OCI-LY3 (cell line): ENCODE data around the gene NOS1.

Experiments
- H2AFZ ChIP-seq: fragments of 200-600, 300-600 bp; shearing (Covaris generic); 2 replicates; pipeline ENCODE4 v1.6.0; 2014; ENCODE audit warnings: antibody characterized with exemption, low read depth, low read length
- H3K27ac ChIP-seq: fragments of 200-600, 300-600 bp; sonication (generic); 2 replicates; pipeline ENCODE4 v1.5.1; 2014; ENCODE audit warnings: mild to moderate bottlenecking, low read length, moderate library complexity, mixed read lengths
- H3K27me3 ChIP-seq: fragments of 200-600, 300-600 bp; sonication (generic); 2 replicates; pipeline ENCODE4 v1.6.1; 2014; ENCODE audit warnings: low read depth, low read length, mixed read lengths
- H3K36me3 ChIP-seq: fragments of 200-600, 300-600 bp; sonication (generic); replicated peaks from 2 replicates; pipeline ENCODE3; 2014; ENCODE audit warnings: low read depth, low read length, mixed read lengths
- H3K4me1 ChIP-seq: fragments of 300-600, 200-600 bp; sonication (generic); 2 replicates; pipeline ENCODE4 v1.6.1; 2014; ENCODE audit warnings: low read length, mixed read lengths
- H3K4me2 ChIP-seq: fragments of 200-600, 300-600 bp; sonication (generic); 2 replicates; pipeline ENCODE4 v1.6.1; 2014; ENCODE audit warnings: low read length, mixed read lengths
- H3K4me3 ChIP-seq: fragments of 300-600, 200-600 bp; sonication (generic); 2 replicates; pipeline ENCODE4 v1.5.1; 2014; ENCODE audit warnings: antibody characterized with exemption, mild to moderate bottlenecking, low read length, moderate library complexity
- H3K79me2 ChIP-seq: fragments of 300-600, 200-600 bp; shearing (Covaris generic); 2 replicates; pipeline ENCODE4 v1.6.1; 2014; ENCODE audit warnings: mild to moderate bottlenecking, low read length, mixed read lengths
- H3K9ac ChIP-seq: fragments of 300-600, 200-600 bp; shearing (Covaris generic); 2 replicates; pipeline ENCODE4 v1.6.0; 2014; ENCODE audit warnings: mild to moderate bottlenecking, low read length, moderate library complexity
- H3K9me3 ChIP-seq: fragments of 200-600, 300-600 bp; shearing (Covaris generic); 2 replicates; pipeline ENCODE4 v1.6.1; 2014; ENCODE audit warnings: low read length, mixed read lengths; ENCODE audit not compliant: insufficient read depth
- H4K20me1 ChIP-seq: fragments of 200-600, 300-600 bp; sonication (generic); 2 replicates; pipeline ENCODE4 v1.6.1; 2016; ENCODE audit warnings: low read length, mixed read lengths; ENCODE audit not compliant: insufficient read depth
- CTCF ChIP-seq: fragments of 200-600, 300-600 bp; sonication (generic); IDR thresholded peaks from 2 replicates; pipeline ENCODE4 v1.5.1; 2014; ENCODE audit warnings: antibody characterized with exemption, low read length, low read depth
- EZH2phosphoT487 ChIP-seq: fragments of 200-600 bp; shearing (Covaris generic); IDR thresholded peaks from 2 replicates; pipeline ENCODE4 v1.6.1; 2018; ENCODE audit warnings: antibody characterized with exemption, mixed run types, low read depth

Gene NOS1

GRCh38 chr12:117365049-117365616 lies 3.7 kb upstream of the NOS1 start:
- TF ChIP-seq CTCF (no peak), EZH2phosphoT487 (no peak)
- Histone ChIP-seq H3K79me2 (no peaks in the 10 kb centered on the region), H3K9me3 (no peaks in the 10 kb centered on the region)

GRCh38 chr12:117363953-117364486 lies 2.6 kb upstream of the NOS1 start:
- peaks cover 32% of the 10 kb centered on the region for H3K27me3 ChIP-seq

More at GRCh38 chr12:117365049-117365616, 3.7 kb upstream of the NOS1 start:
- Histone ChIP-seq H3K4me2 (no peak overlapping the region), H3K9ac (no peak overlapping the region), H3K36me3 (no peaks in the 10 kb centered on the region), H3K4me1 (peaks cover 10% of the 10 kb centered on the region; the same call in 1 of the 2 replicates), H3K27ac (no peak overlapping the region), H2AFZ (no peak overlapping the region), H4K20me1 (no peaks in the 10 kb centered on the region), H3K27me3 (peaks cover 32% of the 10 kb centered on the region), H3K4me3 (no peak overlapping the region)

GRCh38 chr12:117363056-117363662 lies 1.7 kb upstream of the NOS1 start:
- TF ChIP-seq CTCF (no peak), EZH2phosphoT487 (no peak)

More at GRCh38 chr12:117363953-117364486, 2.6 kb upstream of the NOS1 start:
- Histone ChIP-seq H3K79me2 (no peaks in the 10 kb centered on the region), H3K4me3 (no peak overlapping the region), H3K9me3 (no peaks in the 10 kb centered on the region), H2AFZ (no peak overlapping the region), H4K20me1 (no peaks in the 10 kb centered on the region), H3K4me1 (peaks cover 10% of the 10 kb centered on the region; the same call in 1 of the 2 replicates), H3K9ac (no peak overlapping the region), H3K4me2 (no peak overlapping the region), H3K36me3 (no peaks in the 10 kb centered on the region), H3K27ac (no peak overlapping the region)
- no peak for TF ChIP-seq CTCF
- TF ChIP-seq EZH2phosphoT487 = no peak

GRCh38 chr12:117362391-117362790 lies 965 bp upstream of the NOS1 start:
- peaks cover 10% of the 10 kb centered on the region; the same call in 1 of the 2 replicates for H3K4me1 ChIP-seq
- H3K4me2 ChIP-seq = no peak overlapping the region
- no peaks in the 10 kb centered on the region for H3K9me3 ChIP-seq
- H3K27ac ChIP-seq = no peak overlapping the region
- no peak overlapping the region for H3K9ac ChIP-seq
- TF ChIP-seq CTCF (no peak), EZH2phosphoT487 (no peak)
- no peak overlapping the region for H3K4me3 ChIP-seq
- H4K20me1 ChIP-seq = no peaks in the 10 kb centered on the region
- no peak overlapping the region for H2AFZ ChIP-seq
- H3K36me3 ChIP-seq = no peaks in the 10 kb centered on the region
- H3K79me2 ChIP-seq = no peaks in the 10 kb centered on the region
- peaks cover 33% of the 10 kb centered on the region for H3K27me3 ChIP-seq

More at GRCh38 chr12:117363056-117363662, 1.7 kb upstream of the NOS1 start:
- H3K27ac ChIP-seq = no peak overlapping the region
- no peak overlapping the region for H2AFZ ChIP-seq
- H3K4me2 ChIP-seq = no peak overlapping the region
- H4K20me1 ChIP-seq = no peaks in the 10 kb centered on the region
- no peaks in the 10 kb centered on the region for H3K9me3 ChIP-seq
- H3K27me3 ChIP-seq = peaks cover 32% of the 10 kb centered on the region
- peaks cover 10% of the 10 kb centered on the region; the same call in 1 of the 2 replicates for H3K4me1 ChIP-seq
- H3K79me2 ChIP-seq = no peaks in the 10 kb centered on the region
- H3K9ac ChIP-seq = no peak overlapping the region
- H3K4me3 ChIP-seq = no peak overlapping the region
- no peaks in the 10 kb centered on the region for H3K36me3 ChIP-seq
